HG03432 (cell line): ENCODE results near the gene PDHB.

Source experiments
- ATAC-seq: cut with Tn5 transposase; IDR thresholded peaks from one replicate; pipeline ENCODE4 v1.9.1; 2021; ENCODE audit warnings: mild to moderate bottlenecking, moderate library complexity; ENCODE audit not compliant: unreplicated experiment

The PDHB gene

DNA sequence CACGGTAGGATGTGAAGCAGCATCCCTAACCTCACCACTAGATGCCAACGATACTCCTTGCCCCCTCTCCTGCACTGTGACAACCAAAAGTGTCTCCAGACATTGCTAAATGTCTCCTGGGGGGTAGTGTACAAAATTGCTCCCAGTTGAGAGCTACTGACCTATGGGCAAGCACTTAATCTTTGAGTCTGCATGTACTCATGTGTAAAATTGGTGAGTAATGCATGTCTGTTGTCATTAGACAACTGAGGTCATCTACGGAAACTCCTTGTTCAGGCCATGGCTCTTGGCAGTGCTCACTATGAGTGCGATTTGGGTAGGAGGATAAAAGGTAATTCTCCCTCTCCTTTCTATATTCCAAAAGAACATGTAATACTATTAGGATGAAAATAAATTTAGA, 29.2 kb downstream of the PDHB start:
- no peak for ATAC-seq

DNA sequence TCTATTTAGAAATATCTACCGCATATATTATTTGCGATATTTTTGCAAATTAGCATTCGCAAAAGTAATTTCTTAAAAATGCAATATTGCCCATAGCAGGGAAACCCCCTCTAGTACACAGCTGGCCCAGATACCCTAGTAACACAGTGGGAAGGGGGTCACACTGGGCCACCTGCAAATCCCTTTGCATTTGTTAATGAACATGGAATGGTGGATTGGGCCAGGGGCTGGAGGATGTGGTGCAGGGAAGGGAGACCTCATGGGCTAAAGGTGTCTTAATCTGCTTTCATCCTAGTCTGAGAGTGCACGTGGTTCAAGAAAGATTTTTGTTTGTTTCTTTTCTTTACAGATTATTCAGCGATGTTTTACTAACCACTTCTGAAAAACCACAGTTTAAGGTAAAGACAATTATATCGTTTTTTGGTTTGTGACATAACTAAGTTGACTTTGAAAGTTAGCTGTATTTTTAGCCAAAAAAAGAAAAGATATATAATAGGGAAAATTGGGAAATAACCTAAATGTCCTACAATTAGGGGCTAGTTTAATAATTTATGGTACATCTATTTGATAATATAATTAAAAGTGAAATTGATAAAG, 30.0 kb downstream of the PDHB start:
- ATAC-seq, result no peak

DNA sequence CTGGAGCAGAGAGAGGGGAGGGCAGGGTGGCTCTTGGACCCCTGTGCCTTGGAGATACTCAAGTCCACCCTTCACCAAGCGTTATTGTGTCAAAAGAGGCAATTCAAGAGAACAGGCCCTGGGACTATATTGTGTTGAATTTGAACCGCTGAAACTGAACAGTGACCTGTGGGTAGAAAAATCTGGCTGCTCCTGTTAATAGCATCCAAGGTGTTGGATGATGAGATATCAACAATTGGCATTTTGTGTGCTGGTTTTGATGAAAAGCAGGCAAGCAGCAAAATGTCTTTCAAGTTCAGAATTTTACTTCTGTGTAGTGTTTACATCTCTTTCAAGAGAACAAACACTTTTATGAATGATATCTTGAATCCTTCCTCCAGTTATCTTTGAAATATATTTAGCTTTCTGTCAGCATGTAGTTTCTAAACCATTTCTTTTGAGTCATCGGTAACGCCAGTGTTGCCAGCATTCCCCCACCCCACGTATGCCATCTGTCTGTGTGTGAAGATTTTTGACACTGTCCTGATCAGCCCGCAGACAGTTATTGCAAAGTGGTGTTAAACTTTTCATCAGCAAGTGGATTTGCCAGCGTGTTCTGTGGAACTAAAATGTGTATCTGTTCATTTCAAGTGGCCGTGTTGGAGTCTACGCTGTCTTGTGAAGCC, 34.8 kb downstream of the PDHB start:
- no peak for ATAC-seq

DNA sequence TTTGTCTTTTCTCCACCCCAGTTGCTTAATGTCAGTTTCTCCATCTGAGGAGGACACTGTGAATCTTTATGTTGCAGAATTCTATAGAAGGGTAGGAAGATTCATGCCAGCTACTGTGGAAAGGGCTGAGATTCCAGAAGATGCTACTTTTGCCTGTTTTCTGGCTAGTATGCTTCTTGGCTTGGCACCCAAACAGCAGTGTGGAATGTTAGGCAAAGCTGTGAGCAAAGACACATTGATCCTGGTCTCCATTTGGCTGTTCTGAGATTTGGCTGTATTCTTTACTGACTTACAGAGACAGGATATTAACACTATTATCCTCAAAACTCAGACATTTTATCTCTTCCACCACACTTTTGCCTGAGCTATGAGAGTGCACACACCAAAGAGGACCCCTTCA, 39.3 kb downstream of the PDHB start:
- ATAC-seq, result no peak

DNA sequence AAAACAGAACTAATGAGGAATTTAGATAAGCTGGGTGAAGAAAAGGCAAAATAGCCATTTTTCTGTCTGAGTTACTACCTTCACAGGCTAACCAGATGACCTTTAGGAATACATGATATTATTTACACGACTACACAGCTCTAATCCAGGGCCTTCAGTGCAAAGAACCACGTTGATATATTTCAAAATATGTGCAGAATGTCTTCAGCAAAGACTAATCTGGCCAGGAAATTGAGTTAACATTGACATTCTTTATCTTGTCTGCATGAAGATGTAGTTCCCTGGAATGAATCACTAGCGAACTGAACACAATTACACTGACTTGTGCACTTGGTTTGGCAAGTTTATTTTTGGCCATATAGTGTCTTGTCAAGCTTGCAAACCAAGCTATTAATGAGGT, 41.5 kb downstream of the PDHB start:
- ATAC-seq, result no peak

DNA sequence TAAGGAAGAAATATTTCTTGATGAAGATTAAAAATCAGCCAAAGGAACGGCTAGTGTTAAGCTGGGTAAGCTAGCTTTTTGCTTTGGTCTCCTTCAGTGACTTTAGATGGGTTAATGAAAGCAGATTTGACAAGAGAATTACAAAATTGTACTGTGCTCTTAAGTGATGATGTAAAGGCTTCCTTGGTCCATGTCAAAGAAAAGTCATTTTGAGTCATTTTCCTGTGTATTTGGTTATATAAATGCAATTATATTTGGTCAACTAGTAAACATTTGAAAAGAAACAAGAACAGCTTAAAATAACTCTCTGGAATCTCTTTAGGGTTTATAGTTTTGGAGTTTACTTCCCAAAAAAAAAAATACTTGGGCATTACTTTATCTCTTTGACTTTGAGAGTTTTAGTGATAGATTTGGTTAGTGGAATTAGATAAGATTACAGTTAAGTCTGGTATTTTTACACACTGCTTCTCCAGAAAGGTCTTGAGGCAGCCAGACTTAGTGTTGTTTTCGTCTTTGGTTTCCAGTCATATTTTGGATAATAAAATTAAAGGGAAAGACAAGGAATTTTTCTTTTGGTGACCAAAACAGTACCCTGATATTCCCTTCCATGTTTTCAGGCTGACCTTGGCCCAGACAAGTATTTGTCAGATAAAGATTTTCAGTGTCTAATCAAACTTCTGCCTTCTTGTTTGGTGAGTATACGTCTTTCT, 42.3 kb downstream of the PDHB start:
- ATAC-seq, result no peak

DNA sequence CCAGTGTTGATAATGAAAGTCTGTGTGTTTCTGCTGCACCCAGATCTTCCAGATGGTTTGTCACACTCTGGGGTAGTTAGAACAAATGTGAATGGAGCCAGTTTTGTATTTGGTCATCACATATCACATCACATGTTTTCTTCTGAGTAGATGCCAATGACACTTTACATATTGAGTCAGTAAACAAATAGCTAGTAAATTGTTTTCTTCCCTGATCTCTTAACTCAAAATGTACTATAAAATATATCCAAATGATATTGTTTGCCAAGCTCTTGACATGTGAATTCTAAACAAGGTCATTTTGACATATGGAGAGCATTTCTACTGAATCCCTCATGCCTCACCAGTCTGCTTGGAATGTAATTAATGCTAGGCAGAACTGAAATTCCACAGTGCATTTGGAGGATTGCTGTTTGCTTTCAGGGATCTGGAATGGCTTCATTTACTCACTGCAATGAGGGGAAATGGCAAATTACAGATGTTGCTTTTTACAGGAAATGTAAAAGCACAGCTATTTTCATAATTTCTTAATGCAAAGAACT, 45.0 kb downstream of the PDHB start:
- no peak for ATAC-seq

DNA sequence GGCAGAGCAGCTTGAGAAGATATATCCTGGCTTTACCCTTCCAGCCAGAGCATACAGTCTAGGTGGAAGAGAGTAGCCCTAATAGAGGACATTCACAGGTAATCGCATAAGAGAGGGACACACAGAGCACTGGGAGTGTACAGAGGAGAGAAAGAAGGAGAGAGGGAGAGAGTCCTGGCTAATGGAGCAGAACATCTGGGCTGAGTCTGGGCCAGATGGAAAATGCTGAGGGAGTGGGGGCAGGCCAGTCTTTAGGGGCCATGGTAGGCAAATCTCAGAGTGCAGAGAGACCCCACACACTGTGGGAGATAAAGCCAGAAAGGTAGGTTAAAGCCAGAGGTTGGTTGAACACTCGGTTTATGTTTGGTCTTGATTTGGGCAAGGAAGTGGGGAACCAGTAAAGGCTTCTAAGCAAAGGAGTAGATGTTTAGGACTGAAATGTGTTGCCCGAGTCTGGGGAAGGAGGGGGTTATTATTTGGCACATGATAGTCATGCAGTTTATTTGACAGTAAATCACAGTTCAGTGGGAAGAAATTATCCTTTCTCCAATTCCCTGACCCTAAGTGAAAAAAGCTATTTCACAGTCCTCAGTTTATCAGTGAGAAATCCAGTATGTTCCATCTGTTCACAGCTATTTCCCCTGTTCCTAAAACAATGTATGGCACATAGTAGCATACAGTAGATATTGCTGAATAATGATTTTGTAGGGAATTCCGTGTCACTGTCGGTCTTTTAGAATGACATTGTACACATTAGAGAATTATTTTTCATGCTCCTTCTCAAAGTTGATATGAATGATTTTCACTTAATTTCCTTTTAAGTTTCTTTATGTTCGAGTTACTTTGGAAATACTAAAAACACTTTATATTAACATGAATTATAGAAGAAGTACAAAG, 45.7 kb downstream of the PDHB start:
- ATAC-seq, result no peak

DNA sequence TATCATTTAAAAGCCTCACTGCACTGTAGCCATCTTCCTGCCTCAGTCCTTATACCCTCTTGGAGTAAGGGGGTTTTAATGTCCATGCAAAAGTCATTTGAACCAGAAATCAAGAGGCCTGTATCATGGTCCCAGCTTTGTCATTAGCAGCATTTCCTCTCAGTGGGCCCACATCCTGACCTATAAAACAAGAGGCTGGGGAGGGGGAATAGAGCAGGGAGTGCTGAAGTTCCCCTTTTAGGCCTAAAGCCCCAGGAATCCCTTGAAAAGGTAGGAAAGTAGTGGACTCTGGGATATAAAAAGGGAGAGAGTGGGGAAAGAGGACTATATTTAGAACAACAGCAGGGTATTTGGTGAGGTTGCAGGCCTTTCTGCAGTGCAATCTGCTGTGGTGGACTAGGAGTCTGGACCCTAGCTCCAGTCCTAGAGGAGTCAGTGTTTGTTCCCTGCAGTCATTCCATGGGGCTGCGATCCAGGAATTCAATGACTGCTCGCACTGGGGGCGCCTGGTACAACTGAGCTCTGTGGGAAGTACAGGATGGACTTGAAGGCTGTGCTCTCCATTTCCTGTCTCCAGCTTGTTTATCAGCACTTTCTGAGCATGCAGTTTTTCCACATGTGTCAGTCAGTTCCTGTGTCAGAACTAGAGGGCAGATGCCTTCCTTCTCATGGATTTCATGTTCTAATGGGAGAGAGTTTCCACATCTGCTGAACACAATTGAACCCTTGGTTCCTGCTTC, 46.8 kb downstream of the PDHB start:
- ATAC-seq, result no peak

DNA sequence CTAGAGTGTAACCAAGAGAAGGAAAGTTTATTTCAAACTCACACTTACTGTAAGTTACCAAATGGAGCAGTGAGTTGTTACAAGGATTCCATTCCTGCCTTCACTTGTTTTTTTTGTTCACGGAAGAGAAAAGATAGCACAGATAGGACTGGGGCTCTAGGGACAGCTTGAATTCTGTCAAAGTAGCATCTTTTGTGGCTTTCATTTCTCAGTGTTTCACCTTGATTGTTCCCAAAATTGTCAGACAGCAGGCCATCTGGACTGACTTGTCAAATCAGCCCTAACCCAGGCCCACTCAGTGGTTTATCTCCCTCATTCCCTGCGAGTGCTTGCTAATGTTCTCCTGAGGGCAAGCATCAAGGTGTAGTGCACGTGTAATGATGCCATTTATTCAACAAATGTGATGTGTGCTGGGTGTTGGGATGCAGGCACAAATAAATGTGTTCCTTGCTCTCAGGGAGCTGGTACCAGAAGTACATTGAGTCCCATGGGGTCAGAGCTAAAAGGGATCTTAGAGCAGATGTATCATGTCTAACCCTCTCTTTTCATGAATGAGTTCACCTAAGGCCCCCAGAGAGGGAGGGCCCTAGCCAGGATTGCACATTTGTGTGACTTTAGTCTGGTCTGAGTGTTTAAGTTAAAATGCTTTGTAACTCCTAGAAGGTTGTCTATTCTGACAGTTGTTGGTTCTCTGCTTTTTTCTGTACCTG, 49.1 kb downstream of the PDHB start:
- no peak for ATAC-seq

DNA sequence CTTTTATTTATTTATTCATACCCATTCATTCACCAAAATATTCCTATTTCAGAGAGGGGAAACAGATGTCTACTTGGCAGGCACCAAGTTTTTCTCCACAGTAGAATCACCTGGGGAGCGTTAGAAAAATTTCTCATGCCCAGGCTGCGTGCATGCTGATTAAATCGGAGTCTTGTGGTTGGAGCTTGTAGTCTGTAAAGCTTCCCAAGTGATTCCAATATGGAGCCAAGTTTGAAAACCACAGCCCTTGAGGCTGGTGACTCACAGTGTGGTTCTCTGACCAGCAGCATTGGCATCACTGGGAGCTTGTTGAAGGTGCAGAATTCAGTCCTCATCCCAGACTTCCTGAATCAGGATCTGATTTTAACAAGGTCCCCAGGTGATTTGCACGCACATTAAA, 49.7 kb downstream of the PDHB start:
- ATAC-seq, result no peak

DNA sequence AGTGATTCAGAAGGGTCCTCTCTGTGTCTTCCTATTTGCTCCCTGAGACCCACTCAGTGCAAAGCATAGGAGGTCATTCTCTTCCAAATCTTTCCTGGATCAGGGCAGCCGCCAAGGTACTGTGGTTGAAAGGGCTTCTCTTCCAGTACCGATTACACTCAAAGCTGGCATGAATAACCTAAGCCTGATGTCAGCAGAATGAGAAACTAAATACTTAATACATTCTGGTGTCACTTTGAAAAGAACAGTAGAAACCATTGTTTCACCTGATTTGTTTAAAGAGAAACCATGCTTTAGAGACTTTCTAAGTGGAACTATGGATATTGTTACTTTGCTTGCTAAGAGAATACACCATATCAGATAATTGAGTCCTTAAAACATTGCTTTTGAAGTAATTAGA, 50.2 kb downstream of the PDHB start:
- ATAC-seq, result no peak

DNA sequence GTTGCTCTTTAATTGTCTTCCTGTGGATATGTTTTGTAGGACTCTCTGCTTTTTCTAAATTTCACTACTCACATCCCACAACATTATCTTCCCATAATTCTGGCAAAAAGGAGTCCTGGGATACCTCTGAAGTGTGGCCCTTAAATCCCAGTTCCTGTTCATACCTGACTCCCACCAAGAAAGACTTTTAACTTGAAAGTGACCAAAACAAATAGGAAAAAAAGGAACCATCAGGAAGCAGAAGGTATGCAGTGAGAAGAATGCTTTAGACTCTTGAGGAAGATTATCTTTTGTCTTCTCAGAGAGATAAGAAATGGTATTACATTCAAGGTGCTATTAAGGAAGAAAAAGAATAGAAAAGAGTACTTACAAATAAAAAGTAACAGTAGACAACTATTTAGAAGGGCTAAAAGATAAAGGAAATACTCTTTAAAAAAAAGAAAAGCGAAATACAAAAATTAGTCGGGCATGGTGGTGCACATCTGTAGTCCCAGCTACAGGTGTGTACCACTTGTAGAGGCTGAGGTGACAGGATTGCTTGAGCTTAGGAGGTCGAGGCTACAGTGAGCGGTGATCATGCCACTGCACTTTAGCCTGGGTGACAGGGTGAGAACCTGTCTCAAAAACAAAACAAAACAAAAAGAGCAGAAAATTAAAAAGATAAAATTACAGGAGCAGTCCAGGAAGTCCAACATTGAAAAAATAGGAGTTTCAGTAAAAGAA, 54.1 kb downstream of the PDHB start:
- ATAC-seq, result no peak

DNA sequence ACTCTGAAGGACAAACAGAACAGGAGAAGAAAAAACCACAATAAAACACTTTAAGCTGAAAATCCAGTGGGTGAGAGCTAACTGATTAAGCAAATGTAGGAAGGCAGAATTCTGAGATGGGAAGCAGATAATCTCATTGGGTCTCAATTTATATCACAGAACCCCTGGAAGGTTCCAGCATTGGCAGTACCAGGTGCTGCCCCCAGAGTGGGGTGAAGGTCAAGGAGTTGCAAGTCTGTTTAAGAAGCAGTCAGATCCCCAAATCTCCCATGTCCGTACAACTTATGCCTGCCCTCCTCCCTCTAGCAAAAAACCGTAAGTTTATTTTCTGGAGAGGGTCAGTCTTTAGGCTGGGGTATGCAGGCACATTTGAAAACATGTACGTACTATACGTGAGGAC, 55.9 kb downstream of the PDHB start:
- ATAC-seq, result no peak
